Brain microvascular endothelial cell (primary cell): Measurements from ENCODE around the gene PRX.

Experiments
- DNase-seq: peaks from one replicate; pipeline ENCODE4 v3.0.0-alpha.2; 2020
- H3K27ac ChIP-seq: fragments of 250-450 bp; sonication (Bioruptor Pico); 2 replicates; pipeline ENCODE4 v1.5.1; 2020; ENCODE audit warnings: mild to moderate bottlenecking, moderate library complexity
- H3K27me3 ChIP-seq: fragments of 250-450 bp; sonication (Bioruptor Pico); replicated peaks from 2 replicates; pipeline ENCODE4 v1.5.1; 2020; ENCODE audit warnings: mild to moderate bottlenecking
- H3K36me3 ChIP-seq: fragments of 250-450 bp; sonication (Bioruptor Pico); replicated peaks from 2 replicates; pipeline ENCODE4 v1.5.1; 2020; ENCODE audit warnings: mild to moderate bottlenecking
- H3K4me3 ChIP-seq: 2 replicates; pipeline ENCODE4 v1.5.1; 2011; ENCODE audit warnings: low read depth, mild to moderate bottlenecking, control low read depth, low read length, moderate library complexity
- CTCF ChIP-seq: IDR thresholded peaks from 2 replicates; pipeline ENCODE4 v1.5.1; 2011; ENCODE audit warnings: low read depth, mild to moderate bottlenecking, moderate library complexity, low read length, control low read depth, inconsistent platforms; ENCODE audit errors: missing control alignments
- in situ Hi-C: cut with HindIII; loops from 2 replicates; pipeline ENCODE4 v1.10.0; 2017; ENCODE audit warnings: low sequenced_read_pairs, low pct_ligation_motif_present

PRX gene

GRCh38 chr19:40366697-40367561 is 46.2 kb downstream of the PRX start:
- Histone ChIP-seq H3K36me3 (peaks cover 14% of the 10 kb centered on the region), H3K27ac (no peak overlapping the region), H3K4me3 (peak overlapping the region; percentile 63), H3K27me3 (no peaks in the 10 kb centered on the region)
- TF ChIP-seq CTCF: no peak
- DNase-seq: peak; percentile 13
- in situ Hi-C loops: no loop called here

- in situ Hi-C loops: no loop called here
- no peak overlapping the region for H3K27ac ChIP-seq
- peak; percentile 60 for DNase-seq
These were observed 47.4 kb downstream of the PRX start for GRCh38 chr19:40365613-40366401.

GRCh38 chr19:40365010-40365409 is 48.2 kb downstream of the PRX start:
- no peak for TF ChIP-seq CTCF
- no peak overlapping the region for H3K27ac ChIP-seq
- DNase-seq: no peak
- peak overlapping the region; percentile 63 for H3K4me3 ChIP-seq
- in situ Hi-C loops: no loop called here
- peaks cover 8% of the 10 kb centered on the region for H3K36me3 ChIP-seq
- no peaks in the 10 kb centered on the region for H3K27me3 ChIP-seq

More at GRCh38 chr19:40365613-40366401, 47.4 kb downstream of the PRX start:
- no peaks in the 10 kb centered on the region for H3K27me3 ChIP-seq
- TF ChIP-seq CTCF: no peak
- peak overlapping the region; percentile 63 for H3K4me3 ChIP-seq
- H3K36me3 ChIP-seq: peaks cover 10% of the 10 kb centered on the region

GRCh38 chr19:40363069-40363468 is 50.1 kb downstream of the PRX start:
- no peak overlapping the region for H3K27ac ChIP-seq
- peaks cover 2% of the 10 kb centered on the region for H3K36me3 ChIP-seq
- no peak for DNase-seq
- in situ Hi-C loops: no loop called here
- H3K27me3 ChIP-seq: no peaks in the 10 kb centered on the region
- no peak for TF ChIP-seq CTCF
- no peak overlapping the region for H3K4me3 ChIP-seq

- no peak overlapping the region for H3K27ac ChIP-seq
- H3K27me3 ChIP-seq: no peaks in the 10 kb centered on the region
- in situ Hi-C loops: no loop called here
- no peak for DNase-seq
- no peak for TF ChIP-seq CTCF
- no peak overlapping the region for H3K4me3 ChIP-seq
- H3K36me3 ChIP-seq: no peaks in the 10 kb centered on the region
These were observed 51.0 kb downstream of the PRX start for GRCh38 chr19:40362160-40362559.
